Loucy (cell line): ENCODE measurements around the gene SPRED2.

ENCODE experiments used
- H2AFZ ChIP-seq: fragments of 200-600 bp; sonication (generic); 2 replicates; pipeline ENCODE4 v1.6.0; 2016; ENCODE audit warnings: antibody characterized with exemption, mild to moderate bottlenecking, low read length, moderate library complexity
- H3F3A ChIP-seq: fragments of 200-600 bp; 2 replicates; pipeline ENCODE4 v1.6.0; 2016; ENCODE audit warnings: antibody characterized with exemption, low read depth, mild to moderate bottlenecking
- H3K27me3 ChIP-seq: fragments of 200-600 bp; sonication (generic); 2 replicates; pipeline ENCODE4 v1.6.1; 2014; ENCODE audit warnings: low read length, mild to moderate bottlenecking; ENCODE audit not compliant: insufficient read depth, poor library complexity, severe bottlenecking
- H3K36me3 ChIP-seq: fragments of 200-600 bp; sonication (generic); 2 replicates; pipeline ENCODE4 v1.6.1; 2016; ENCODE audit warnings: low read length; ENCODE audit not compliant: insufficient read depth
- H3K4me1 ChIP-seq: fragments of 200-600 bp; sonication (generic); 2 replicates; pipeline ENCODE4 v1.5.1; 2014; ENCODE audit warnings: low read length, mild to moderate bottlenecking; ENCODE audit not compliant: insufficient read depth, poor library complexity, severe bottlenecking
- H3K4me2 ChIP-seq: fragments of 200-600 bp; sonication (generic); 2 replicates; pipeline ENCODE4 v1.6.0; 2014; ENCODE audit warnings: antibody characterized with exemption, low read length, low read depth, mild to moderate bottlenecking; ENCODE audit not compliant: poor library complexity, severe bottlenecking
- H3K4me3 ChIP-seq: fragments of 200-600 bp; sonication (generic); 2 replicates; pipeline ENCODE4 v1.5.1; 2014; ENCODE audit warnings: low read length, mild to moderate bottlenecking, mixed read lengths; ENCODE audit not compliant: poor library complexity, severe bottlenecking
- H3K79me2 ChIP-seq: fragments of 200-600 bp; sonication (generic); 2 replicates; pipeline ENCODE4 v1.6.1; 2014; ENCODE audit warnings: low read length; ENCODE audit not compliant: insufficient read depth
- H3K9ac ChIP-seq: fragments of 200-600 bp; sonication (generic); 2 replicates; pipeline ENCODE4 v1.6.0; 2014; ENCODE audit warnings: mild to moderate bottlenecking, low read depth, low read length, moderate library complexity; ENCODE audit not compliant: poor library complexity, severe bottlenecking
- H3K9me2 ChIP-seq: fragments of 200-600 bp; sonication (generic); replicated peaks from 2 replicates; pipeline ENCODE4 v1.6.1; 2016; ENCODE audit warnings: low read depth, low read length, mixed read lengths
- H3K9me3 ChIP-seq: fragments of 200-600 bp; sonication (generic); 2 replicates; pipeline ENCODE4 v1.6.1; 2014; ENCODE audit warnings: mild to moderate bottlenecking, antibody characterized with exemption, low read length, low read depth; ENCODE audit not compliant: insufficient read depth
- H4K20me1 ChIP-seq: fragments of 200-600 bp; sonication (generic); 2 replicates; pipeline ENCODE4 v1.6.0; 2014; ENCODE audit warnings: antibody characterized with exemption, low read length, mild to moderate bottlenecking; ENCODE audit not compliant: insufficient read depth, poor library complexity, severe bottlenecking
- CTCF ChIP-seq: fragments of 200-600 bp; sonication (generic); conservative IDR thresholded peaks from 2 replicates; pipeline ENCODE4 v1.5.1; 2014; ENCODE audit warnings: mild to moderate bottlenecking, antibody characterized with exemption, low read length
- EZH2phosphoT487 ChIP-seq: fragments of 200-600 bp; IDR thresholded peaks from 2 replicates; pipeline ENCODE4 v1.6.1; 2018; ENCODE audit warnings: antibody characterized with exemption, mild to moderate bottlenecking, moderate library complexity, borderline replicate concordance

SPRED2 gene

GRCh38 chr2:65475000-65475399 lies 42.6 kb upstream of the SPRED2 start:
- H3K27me3 ChIP-seq = no peaks in the 10 kb centered on the region
- H3K79me2 ChIP-seq = no peaks in the 10 kb centered on the region
- no peaks in the 10 kb centered on the region for H3K4me1 ChIP-seq
- H3F3A ChIP-seq = no peaks in the 10 kb centered on the region
- no peaks in the 10 kb centered on the region for H3K36me3 ChIP-seq
- H3K9me3 ChIP-seq = no peaks in the 10 kb centered on the region
- H3K9me2 ChIP-seq = no peaks in the 10 kb centered on the region
- H3K9ac ChIP-seq = no peak overlapping the region
- H3K4me2 ChIP-seq = no peak overlapping the region
- TF ChIP-seq CTCF (no peak), EZH2phosphoT487 (no peak)
- H3K4me3 ChIP-seq = no peak overlapping the region
- no peaks in the 10 kb centered on the region for H4K20me1 ChIP-seq
- no peak overlapping the region for H2AFZ ChIP-seq

GRCh38 chr2:65473045-65473444 lies 40.6 kb upstream of the SPRED2 start:
- no peaks in the 10 kb centered on the region for H3F3A ChIP-seq
- H3K4me1 ChIP-seq = no peaks in the 10 kb centered on the region
- TF ChIP-seq CTCF (no peak), EZH2phosphoT487 (no peak)
- H3K4me3 ChIP-seq = no peak overlapping the region
- H3K9me2 ChIP-seq = no peaks in the 10 kb centered on the region
- no peaks in the 10 kb centered on the region for H3K9me3 ChIP-seq
- H3K4me2 ChIP-seq = no peak overlapping the region
- no peaks in the 10 kb centered on the region for H3K36me3 ChIP-seq
- no peak overlapping the region for H2AFZ ChIP-seq
- no peak overlapping the region for H3K9ac ChIP-seq
- no peaks in the 10 kb centered on the region for H4K20me1 ChIP-seq
- H3K27me3 ChIP-seq = no peaks in the 10 kb centered on the region
- H3K79me2 ChIP-seq = no peaks in the 10 kb centered on the region

- no peak for TF ChIP-seq CTCF
- no peak for TF ChIP-seq EZH2phosphoT487
- Histone ChIP-seq H3K79me2 (no peaks in the 10 kb centered on the region), H2AFZ (no peak overlapping the region), H3K4me1 (no peaks in the 10 kb centered on the region), H3F3A (no peaks in the 10 kb centered on the region), H3K4me3 (no peak overlapping the region), H3K27me3 (no peaks in the 10 kb centered on the region), H3K4me2 (no peak overlapping the region), H4K20me1 (no peaks in the 10 kb centered on the region), H3K36me3 (no peaks in the 10 kb centered on the region), H3K9me3 (no peaks in the 10 kb centered on the region), H3K9ac (no peak overlapping the region), H3K9me2 (no peaks in the 10 kb centered on the region)
These were observed 39.0 kb upstream of the SPRED2 start for GRCh38 chr2:65471409-65471808.
